NCI-H187 treated with DMSO at 0.1 percent for 48 hours (cell line): ENCODE results near the gene MZT2A.
A peak's percentile ranks its signal among the peaks of the same experiment; 100 is the strongest.
"Not testable (repeated sequence)": the region's sequence is repeated elsewhere in the genome, so short reads cannot be mapped to it uniquely, and the experiment has no call there.

Experiments used
- DNase-seq: peaks from one replicate; lab custom pipeline; 2025; lab: John Stamatoyannopoulos, UW

The MZT2A gene

DNA sequence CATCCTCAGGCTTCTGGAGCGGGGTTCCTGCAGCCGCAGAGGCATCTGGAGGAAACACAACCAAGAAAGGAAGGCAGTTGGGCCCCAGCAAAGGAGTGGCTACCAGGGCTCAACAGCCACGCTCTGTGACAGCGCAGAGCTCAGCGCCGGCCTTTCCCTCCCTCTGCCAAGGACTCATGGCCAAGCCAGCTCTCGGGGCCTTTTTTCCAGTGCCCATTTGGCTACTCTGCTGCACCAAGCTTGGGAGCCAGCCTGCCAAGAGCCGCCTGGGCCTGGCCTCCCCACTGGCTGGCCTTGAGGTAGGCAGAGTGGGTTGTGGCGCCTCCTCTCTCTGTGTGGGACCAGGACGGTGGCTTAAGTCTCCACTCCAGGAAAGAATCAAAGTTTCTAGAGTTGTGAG is 28.3 kb upstream of the MZT2A start:
- DNase-seq, result no peak

DNA sequence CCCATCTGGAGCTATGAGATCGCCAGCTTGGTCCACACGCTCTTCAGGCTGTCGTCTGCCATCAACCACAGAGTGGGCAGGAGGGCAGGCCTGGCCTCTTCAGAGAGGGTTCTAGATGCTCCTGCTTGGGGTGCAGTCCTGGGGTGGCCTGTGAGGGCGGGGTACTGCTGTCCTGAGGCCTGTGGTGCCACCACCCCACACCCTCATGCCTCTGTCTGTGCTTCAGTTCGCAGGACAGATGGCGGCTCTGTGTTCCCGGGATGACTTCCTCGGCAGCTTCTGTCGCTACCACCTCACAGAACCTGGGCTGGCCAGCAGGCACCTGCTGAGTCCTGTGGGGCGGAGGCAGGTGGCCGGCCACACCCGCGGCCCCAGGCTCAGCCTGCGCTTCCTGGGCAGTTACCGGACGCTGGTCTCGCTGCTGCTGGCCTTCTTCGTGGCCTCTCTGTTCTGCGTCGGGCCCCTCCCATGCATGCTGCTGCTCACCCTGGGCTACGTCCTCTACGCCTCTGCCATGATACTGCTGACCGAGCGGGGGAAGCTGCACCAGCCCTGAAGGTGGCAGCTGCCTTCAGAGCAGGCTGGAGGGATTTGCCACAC is 27.8 kb upstream of the MZT2A start:
- not testable (repeated sequence) for DNase-seq

DNA sequence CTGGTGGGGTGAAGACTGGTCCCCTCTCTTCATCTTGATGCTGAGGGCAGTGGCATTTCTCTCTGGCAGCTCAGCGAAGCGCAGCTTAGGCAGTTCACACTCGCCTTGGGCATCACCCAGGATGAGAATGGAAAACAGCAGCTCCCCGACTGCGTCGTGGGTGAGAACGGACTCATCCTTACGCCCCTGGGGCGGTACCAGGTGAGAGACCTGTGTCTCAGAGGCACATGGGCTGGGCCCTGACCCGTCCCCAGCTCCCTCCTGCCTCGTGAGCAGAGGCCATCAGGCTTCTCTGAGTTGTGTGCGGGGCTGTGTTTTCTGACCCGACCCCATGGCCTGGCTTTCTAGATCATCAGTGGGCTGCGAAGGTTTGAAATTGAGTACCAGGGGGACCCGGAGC is 27.3 kb upstream of the MZT2A start:
- DNase-seq, result no peak

DNA sequence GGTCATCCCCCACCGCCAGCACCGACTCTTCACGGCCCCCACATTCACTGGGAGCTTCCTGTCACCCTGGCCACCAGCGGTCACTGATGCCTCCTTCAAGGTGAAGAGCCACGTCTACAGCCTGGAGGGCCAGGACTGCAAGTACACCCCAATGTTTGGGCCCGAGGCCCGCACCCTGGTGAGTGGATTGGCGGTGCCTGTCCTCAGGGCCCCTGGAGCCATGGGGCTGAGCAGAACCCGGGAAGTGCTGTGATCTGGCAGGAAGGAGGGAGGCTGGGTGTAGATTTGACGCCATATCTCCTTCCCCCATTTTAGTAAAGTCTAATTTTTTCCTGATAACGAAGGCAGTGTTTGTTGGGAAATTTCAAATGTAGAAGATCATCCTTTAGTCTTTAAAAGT is 26.3 kb upstream of the MZT2A start:
- DNase-seq, result not testable (repeated sequence)

DNA sequence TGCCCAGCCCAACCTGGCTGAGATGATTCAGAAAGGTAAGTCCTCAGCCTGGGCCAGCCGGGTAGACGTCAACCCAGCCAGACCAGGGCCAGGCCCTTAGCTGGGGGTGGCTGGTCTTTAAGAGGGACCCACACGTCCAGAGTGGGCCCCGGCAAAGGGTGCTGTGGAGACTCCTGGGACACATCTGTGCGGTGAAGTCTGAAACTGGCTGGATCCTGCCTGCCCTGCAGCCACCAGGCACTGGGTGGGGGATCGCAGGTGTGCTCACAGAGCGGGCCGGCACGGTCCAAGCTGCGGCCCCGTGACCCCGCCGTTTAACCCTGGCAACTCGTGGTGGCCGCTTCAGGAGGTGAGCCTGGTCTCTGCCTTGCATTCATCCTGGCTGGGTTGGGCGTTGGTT is 25.7 kb upstream of the MZT2A start:
- DNase-seq, result not testable (repeated sequence)

DNA sequence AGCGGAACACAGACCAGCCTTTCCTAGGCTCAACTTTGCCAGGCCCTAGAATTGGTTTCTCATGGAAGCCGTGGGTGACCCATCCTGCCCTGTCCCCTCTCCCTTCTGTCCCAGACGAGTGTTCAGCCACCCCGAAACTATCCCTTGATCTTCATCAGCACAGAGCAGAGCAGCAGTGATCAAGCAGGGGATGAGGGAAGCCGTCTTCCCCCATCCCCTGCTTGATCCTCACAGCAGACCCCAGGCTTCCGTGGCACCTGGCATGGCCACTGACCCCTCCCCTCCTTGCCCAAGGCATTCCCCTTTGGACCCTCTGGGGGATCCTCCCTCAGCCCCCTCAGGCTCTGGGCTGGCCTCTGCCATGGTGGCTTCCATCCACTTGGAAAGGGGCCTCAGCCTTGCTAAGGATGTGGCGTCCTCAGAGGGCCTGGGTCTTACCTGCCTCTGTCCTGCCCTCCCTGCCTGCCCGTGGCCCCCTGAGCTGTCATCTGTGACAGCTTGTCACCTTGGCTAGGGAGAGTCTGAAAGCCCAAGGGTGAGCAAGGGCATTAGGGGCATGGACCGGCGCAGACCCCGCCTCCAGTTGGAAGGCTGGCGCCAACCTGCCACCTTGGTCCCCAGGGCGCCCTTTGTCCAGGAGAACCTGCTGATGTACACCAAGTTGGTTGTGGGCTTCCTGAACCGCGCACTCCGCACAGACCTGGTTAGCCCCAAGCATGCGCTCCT is 25.1 kb upstream of the MZT2A start:
- no peak for DNase-seq

DNA sequence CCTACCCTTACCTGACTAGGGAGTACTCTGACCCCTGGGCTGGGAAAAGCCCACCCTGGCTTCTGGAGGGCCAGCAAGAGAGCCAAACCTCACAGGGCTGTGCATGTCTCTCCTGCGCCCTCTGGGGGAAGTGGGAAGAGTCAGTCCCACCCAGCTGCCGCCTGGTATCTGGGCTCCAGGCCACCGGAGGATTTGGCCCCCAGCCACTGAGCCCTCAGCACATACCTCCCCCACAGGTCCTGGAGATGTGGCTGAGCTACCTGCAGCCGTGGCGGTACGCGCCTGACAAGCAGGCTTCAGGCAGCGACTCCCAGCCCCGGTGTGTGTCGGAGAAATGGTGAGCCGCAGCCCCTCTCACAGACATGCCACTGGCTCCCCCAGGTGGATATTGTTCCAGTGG is 24.4 kb upstream of the MZT2A start:
- not testable (repeated sequence) for DNase-seq

DNA sequence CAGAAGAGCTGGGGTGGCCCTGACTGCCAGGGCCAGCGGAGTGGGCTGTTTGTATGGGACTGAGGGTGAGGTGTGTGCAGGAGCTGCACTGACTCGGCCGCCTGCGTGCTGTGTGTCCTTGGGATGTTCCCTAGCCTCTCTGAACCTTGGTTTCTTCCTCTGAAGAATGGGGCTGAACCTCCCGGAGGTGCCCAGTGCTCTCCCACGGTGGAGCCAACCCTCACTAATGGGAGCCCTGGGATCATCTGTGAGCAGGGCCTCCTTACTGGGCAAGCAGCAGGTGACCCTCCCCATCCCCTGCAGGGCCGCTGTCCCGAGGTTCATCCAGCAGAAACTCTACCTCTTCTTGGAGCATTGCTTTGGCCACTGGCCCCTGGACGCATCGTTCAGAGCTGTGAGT is 23.8 kb upstream of the MZT2A start:
- DNase-seq, result no peak

DNA sequence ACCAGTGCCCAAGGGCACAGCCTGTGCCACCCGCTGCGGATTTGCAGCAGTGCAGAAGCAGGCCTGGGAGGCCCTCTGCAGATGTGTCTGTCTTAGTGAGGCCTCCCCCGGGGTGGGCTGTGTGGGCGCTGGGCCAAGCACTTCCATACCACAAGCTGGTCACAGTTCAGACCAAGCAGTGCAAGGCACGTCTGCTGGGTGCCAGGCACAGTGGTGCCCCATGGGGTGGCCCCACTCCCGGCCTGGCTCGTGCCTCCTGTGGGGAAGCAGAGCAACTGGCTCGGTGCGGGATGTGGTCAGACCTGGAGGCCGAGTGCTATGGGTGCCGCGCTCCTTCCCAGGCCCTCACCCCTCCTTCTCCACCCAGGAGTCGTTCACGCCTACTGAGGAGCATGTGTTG is 23.0 kb upstream of the MZT2A start:
- DNase-seq, result not testable (repeated sequence)

DNA sequence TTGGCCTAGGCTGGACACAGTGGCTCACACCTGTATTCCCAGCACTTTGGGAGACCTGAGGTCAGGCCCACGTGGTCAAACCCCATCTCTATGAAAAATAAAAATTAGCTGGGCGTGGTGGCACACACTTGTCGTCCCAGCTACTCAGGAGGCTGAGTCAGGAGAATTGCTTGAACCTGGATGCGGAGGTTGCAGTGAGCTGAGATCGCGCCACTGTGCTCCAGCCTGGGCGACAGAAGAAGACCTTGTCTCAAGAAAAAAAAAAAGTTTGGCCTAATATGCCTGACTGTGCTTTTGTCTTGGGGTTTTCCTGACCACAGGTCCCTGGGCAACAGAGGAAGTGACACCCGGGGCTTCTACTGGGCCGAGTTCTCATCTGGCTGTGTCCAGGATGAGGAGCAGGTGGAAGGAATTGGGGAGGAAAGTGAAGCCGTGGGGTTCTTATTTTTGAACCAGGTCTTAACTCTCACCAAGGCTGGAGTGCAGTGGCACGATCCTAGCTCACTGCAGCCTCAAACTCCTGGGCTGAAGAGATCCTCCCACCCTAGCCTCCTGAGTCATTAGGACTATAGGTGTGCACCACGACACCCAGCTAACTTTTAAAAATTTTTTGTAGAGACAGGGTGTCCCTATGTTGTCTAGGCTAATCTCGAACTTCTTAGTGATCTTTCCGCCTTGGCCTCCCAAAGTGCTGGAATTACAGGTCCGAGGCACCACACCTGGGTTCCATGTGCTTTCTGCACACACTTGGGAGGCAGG is 22.4 kb upstream of the MZT2A start:
- DNase-seq, result not testable (repeated sequence)

DNA sequence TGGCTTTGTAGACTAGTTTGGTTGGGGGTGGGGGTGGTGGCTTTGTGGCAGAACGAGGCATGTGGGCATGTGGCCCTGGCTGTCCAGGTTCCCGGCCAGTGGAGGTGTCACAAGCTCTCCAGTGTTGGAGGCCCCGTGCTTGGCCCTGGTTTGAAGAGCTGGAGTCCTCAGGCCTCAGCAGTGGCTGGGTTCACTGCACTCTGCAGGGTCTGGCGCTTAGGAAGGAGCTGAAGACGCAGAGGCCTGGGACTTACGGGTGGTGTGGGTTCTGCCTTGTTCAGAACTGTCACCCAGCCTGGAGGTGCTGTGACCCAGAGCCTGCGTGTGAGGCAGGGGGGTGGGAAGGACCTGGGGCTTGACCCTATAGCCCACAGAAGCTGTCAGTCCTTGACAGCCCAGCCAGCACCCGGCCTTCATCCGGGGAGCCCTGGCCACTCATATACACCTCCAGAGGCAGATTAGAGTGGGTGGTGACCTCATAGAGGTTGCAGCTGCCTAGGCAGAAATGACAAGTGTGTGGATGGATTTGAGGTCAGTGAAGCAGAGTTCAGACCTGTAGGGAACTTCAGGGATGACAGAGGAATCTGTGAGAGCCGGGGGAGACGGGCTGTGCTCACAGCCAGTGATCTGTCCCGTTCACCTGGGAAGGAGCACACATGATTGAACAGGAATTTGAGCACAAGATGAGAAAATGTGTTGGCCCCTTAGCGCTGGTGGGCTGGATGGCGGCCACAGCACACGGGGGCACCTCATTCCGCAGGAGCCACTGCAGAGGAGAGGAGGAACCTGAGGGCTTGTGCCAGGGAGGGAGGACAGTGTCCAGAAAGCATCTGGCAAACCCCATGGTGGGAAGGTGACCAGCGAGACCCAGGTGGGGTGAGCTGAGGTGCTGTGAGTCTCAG is 20.0 kb upstream of the MZT2A start:
- DNase-seq, result not testable (repeated sequence)

DNA sequence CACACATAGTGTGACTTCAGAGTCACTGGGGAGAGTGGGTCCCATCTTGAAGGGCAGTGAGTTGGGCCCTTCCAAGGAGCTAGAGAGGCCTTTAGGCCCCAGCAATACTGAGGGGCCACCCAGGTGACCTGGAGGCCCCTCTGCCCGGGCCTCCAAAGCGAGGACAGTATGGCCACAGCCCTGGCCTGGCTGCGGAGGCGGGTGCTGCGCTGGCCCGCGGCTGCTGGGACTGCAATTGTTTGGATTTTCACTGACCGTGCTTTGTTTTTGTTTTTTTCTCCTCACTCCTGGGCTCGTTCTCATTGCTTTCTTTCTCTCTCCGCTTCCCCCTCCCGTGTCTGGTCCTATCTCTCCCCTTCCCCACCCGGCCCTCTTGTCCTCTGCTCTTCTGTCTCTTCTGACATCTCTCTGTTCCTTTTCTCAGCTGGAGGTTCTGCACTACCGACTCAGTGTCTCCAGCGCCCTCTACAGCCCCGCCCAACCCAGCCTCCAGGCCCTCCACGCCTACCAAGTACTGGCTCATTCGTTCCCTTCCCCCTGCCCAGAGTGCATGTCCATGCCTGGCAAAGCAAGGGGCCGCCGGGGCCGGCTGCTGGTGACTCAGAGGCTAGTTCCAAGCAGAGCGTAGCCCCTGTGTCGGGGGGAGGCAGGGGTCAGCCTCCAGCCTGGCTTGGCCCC is 19.2 kb upstream of the MZT2A start:
- DNase-seq, result not testable (repeated sequence)

DNA sequence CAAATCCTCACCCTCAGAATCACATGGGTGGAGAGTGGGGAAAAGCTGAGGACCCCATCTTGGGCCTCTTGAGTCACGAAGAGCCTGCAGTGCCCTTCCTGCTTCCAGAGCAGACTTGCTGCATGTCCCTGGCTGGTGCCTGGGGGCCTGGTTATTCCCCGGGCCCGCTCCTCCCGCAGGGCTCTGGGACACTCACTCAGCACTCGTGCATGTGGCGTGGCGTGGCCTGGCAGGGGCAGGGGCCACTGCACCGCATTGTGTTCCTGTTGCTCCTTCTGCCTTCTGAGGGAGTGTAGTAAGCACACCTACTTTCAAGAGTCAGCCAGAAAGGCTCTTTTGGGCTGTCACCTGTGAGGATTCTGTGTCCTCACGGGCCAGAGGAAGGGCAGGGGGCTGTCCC is 17.4 kb upstream of the MZT2A start:
- DNase-seq, result no peak

DNA sequence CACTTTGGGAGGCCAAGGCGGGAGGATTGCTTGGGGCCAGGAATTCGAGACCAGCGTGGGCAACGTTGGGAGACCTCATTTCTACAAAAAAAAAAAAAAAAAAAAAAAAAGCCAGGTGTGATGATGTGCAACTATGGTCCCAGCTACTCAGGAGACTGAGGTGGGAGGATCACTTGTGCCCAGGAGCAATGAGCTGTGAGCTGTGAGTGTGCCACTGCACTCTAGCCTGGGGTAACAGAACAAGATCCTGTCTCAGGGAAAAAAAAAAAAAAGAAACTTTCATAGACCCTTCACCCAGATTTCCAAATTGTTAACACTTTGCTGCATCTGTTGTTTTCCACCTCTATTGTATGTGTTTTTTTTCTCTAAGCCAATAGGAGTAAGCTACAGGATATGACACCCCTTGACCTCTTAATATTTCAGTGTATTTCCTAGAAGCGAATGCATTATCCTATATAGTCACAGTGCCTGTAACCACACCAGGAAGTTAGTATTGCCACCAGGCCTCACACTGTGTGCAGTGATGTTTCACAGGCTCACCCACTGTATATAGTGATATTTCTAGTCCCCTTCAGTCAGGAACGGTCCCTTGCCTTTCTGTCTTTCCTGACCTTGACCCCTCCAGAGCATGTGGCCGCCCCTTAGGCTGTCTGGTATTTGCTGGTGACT is 12.0 kb upstream of the MZT2A start:
- DNase-seq, result not testable (repeated sequence)

DNA sequence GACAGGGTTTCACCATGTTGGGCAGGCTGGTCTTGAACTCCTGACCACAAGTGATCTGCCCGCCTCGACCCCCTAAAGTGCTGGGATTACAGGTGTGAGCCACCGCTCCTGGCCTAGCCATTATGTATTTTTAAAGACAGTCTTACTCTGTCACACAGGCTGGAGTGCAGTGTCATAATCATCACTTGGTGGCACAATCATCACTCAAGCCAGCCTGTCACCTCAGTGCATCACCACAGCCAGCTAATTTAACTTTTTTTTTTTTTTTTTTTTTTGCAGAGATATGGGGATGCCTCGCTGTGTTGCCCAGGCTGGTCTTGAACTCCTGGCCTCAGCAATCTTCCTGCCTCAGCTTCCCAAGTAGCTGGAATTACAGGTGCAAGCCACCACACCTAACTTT is 11.4 kb upstream of the MZT2A start:
- not testable (repeated sequence) for DNase-seq

DNA sequence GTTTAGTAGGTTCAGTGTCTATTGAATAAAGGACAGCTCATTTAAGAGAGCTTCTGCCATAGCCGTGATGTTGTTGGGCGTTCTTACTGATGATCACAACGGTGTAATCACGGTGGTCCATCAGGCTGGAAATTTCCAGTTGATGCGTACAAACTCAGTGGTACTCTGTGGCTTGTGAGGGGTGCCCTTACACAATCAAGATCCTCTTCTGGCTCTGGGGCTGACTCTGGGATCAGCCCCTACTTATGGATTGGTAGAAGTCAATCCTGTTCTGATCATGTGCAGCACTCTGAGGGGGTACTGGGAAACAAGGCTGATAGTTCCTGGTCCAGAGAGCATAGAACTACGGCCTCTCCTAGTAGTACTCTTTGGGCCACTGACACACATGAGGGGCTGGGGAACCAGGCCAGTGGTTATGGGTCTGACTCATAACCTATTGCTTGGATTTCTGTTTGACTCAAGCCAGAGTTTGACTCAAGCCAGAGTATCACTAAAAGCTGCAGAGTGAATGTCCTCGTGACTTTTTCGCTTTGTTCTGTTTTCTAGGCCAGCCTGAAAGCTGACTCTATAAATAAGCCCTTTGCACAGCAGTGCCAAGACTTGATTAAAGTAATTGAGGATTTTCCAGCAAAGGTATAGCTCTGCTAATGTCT is 6.2 kb upstream of the MZT2A start:
- DNase-seq, result not testable (repeated sequence)

DNA sequence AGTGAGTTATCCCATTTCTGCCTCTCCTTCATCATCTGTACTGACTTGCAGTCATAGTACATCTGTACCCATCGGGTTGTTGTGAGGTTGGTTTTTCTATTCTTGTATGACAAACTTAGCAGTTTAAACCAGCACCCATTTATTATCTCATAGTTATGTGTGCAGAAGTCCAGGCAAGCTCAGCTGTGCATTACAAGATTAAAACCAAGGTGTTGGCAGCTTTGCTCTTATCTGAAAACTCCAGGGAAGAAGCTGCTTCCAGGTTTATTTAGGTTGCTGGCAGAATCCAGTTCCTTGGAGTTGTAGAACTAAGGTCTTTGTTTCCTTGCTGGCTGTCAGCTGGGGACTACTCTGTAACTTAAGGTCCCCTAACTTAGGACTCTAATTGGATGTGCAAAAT is 3.3 kb upstream of the MZT2A start:
- DNase-seq, result not testable (repeated sequence)

DNA sequence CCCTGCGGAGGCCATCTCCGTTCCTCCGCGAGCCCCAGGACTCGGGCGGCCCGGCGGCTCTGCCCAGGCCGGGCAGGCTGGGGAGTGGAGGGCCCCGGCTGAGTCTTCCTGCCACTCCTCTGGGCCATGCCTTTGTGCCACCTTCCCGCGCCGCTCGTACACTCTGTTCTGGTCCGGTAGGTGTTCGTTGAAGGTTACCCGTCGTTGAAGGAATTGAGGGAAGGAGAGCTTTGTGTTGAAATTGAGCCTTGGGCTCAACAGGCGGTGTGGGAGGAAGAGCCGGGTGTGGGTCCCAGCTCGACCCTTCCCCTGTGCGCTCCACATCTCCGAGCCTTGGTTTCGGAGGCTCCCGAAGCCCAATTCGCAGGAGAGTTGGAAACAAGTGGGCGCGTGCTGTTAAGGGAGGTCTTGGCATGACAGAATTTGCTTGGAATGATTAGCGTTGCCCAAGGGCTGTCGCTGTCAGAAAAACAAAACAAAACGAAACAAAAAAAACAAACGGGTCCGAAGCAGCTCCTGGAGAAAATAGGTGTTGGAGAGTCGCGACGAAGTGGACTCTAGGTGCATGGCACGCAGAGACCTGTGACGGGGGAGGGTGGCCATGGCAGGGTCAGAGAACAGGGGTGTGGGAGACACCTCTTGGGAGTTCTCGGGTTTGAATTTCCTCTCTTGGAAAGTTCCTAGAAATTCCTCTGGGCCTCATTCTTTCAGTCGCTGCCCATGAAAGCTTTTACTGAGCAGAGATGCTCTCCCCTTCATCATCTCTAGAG is 1.2 kb upstream of the MZT2A start:
- no peak for DNase-seq

DNA sequence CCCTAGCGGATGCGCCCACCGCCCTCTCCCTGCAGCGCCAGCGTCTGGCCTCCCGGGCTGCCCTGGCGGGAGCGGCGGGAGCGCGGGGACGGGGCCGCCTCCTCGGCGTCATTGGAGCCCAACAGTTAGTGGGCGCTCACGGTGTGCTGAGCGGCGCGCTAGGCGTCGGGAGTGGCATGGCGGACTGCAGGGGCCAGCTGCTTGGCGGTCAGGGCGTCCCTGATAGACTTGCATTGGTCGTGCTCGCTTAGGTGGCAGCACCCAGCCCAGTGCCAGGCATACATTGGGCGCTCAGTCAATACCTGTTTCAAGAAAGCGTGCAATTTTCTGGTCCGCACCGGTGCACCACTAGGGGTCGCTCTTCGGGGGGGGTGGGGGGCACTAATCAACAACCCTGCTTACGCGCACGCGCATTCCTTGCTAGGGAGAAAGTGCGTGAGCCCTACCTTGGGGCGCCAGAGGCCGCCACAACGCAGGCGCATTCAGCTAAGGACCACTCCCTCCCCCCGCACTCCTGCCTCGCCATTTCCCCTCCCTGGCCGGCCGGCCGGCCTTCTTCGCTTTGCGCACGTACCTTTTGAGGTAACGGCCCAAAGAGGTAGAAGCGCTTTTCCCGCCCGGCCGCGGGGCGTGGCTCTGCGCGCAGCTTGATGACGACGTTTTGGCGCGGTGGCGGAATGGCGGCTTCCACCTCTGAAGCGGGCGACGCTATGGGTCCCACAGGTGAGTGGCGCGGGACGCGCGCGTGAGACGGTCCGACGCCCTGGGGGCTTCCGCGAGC is 411 bp upstream of the MZT2A start:
- DNase-seq, result peak; percentile 51
